ENCODE measurements around the gene PCNA.
"Not testable (repeated sequence)": the region's sequence is repeated elsewhere in the genome, so short reads cannot be mapped to it uniquely, and the experiment has no call there.

PCNA gene

DNA sequence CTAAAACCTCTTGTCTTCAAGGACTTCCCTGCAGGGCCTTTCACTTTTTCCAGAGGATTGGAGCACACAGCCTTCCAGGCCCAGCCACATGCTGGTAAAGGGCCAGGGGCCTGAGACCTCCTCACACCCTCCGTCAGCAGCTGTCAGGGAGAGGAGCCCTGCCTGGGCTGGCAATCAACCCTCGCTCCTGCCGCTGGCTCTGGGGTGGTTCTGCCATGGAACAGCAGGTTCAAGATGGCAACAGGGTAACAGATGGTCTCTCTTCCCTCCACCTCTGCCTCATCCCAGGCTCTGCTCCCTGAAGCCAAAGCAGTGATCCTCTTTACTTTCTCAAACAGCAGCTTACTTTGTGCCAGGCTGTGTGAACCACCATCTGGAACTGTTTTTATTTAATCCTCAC is 23.8 kb downstream of the PCNA start:
- no peak for DNase-seq

DNA sequence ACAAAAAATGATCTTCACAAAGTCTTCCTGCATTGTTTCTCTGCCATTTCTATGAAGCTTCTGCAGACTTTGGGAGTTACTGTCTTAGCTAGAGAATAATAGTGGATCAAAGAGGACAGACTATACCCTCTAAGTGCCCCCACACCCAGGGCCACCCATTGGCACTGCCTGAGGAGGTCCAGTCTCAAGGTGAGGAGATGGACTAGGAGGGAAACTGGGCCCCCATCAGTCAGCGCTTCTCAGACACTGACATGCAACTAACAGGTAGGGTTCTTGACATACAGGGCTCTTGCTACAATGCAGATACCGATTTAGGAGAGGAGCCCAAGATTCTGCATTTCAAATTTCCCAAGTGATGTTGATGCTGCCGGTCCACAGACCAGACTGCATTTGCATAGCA is 24.3 kb downstream of the PCNA start:
- no peak for DNase-seq

DNA sequence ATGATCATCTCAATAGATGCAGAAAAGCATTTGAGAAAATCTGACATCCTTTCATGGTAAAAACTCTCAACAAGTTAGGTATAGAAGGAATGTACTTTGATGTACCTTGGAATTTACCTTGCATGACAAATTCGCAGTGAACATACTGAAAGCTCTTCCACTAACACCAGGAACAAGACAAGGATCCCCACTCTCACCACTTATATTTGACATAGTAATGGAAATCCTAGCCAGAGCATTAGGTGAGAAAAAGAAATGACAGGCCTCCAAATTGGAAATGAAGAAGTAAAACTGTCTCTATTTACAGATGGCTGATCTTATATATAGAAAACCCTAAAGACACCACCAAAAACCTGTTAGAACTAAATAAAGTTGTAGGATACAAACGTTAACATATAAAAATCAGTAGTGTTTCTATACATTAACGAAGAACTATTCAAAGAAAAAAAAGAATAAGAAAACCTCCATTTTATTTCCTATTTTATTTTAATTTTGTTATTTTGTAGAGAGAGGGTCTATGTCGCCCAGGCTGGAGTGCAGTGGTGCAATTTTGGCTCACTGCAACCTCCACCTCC is 26.9 kb downstream of the PCNA start:
- no peak for DNase-seq

DNA sequence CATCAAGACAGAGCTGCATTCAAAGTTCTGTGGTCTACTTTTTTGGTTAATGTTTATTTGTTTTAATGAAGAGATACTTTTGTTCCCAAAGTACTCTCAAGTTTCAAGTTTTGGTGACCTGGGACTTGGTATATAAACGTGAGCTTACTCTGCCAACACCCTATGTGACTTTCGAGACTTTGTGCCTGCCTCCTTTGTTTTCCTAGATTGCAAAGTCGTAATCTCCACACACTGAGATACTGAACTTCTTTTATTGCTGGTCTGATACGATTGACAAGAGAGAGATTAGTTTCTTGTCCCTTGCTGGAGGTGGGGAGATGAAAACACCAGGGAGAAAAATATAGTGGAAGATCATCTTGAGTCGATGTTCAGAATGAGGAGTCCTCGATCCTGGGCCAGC is 27.9 kb downstream of the PCNA start:
- DNase-seq, result no peak

DNA sequence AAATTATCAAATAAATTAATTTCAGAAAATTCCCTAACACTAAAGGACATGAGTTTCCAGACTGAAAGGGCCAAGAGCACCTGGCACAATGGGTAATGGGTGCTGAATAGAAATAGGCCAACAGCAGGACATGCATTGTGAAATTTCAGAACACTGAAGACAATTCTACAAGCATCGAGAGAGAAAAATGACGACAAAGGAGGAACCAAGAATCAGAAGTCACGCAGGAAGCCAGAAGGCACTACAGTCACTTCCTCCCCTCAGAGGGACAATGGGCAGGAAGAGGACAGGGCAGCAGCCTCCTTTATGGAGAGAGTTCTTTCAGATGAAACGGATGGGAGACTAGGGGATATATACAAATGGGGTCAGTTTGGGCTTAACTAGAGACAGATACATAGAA is 29.6 kb downstream of the PCNA start:
- DNase-seq, result no peak

DNA sequence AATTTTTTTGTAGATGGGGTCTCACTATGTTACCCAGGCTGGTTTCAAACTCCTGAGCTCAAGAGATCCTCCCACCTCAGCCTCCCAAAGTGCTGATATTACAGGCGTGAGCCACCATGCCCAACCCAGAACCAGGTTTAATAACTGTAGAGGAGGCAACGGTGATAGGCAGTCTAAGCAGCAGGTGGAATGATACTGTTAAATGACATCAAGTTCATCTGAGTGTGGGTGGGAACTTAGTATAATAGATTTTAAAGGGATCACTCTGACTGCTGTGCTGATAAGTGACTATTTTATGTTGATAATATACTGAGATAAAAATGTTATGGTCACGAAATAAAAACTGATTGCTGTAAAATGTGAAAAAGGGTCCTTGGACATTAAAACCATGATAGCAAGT is 31.1 kb downstream of the PCNA start:
- no peak for DNase-seq

DNA sequence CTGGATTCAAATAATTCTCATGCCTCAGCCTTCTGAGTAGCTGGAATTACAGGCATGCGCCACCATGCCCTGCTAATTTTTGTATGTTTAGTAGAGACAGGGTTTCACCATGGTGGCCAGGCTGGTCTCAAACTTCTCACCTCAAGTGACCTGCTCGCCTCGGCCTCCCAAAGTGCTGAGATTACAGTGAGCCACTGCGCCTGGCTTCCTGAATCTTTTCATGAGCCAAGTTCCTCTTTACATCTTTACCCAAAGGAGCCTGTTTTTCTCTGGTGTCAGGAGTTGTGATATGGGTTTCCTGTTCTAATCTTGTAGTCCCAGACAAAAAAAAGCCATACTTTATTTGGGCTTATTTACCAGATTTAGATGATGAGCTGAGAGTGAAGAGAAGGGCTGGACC is 34.4 kb downstream of the PCNA start:
- no peak for DNase-seq

DNA sequence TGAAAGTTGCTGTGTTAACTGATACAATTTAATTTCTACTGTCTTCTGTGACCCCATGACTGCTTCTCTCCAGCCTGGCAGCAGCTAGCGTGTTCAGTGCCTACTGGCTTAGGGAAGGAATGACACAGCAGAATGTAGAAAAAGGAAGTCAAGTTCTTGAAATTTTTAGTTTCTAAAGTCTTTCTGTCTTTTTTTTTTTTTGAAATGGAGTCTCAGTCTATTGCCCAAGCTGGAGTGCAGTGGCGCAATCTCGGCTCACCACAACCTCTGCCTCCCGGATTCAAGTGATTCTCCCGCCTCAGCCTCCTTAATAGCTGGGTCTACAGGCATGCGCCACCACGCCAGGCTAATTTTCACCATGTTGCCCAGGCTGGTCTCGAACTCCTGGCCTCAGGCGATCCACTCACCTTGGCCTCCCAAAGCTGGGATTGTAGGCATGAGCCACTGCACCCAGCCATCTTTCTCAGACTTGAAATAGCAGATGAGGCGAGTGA is 39.3 kb downstream of the PCNA start:
- no peak for DNase-seq

DNA sequence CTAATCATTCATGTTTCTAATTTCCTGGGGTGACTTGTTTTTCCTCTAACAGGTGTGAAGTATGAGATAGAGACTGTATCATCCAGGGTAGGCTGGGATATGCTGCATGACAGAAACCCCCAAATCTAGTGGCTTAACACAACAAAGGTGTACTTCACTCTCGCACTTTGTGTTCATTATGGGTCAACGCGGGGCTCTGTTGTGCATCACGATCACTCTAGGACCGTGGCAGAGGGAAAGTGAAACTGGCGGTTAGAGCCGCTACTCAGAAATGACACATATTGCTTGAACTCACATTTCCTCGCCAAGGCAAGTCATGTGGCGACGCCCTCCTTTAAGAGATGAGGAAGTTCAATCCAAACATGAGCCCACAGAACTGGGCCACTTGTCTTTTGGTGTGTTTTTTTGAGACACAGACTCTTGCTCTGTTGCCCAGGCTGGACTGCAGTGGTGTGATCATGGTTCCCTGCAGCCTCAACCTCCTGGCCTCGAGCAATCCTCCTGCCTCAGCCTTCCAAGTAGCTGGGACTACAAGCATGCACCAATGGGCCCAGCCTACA is 41.3 kb downstream of the PCNA start:
- DNase-seq, result no peak

DNA sequence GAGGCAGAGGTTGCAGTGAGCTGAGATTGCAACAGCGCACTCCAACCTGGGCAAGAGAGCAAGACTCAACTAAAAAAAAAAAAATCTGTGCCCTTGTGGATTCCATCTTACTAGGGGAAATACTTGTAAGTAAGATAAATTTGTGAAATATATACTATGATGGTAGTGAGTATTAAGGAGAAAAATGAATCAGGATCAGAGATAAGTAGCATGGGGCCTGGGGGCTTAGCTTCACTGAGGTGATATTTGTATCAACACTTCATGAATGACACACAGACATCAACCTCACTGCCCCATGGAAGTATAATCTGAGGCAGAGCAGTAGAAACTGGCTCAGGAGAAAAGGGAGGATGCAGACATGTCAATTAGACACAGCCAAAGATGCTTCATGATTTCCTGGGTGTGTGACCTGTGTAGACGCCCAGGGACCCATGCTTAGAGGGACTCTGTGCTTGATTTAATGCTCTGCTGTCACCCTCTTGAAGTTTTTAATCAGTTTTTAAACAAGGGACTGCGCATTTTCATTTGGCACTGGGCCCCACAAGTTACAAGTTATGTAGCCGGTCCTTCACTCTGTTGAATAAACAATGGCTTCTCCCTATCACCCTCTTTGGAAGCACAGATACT is 41.9 kb downstream of the PCNA start:
- no peak for DNase-seq

DNA sequence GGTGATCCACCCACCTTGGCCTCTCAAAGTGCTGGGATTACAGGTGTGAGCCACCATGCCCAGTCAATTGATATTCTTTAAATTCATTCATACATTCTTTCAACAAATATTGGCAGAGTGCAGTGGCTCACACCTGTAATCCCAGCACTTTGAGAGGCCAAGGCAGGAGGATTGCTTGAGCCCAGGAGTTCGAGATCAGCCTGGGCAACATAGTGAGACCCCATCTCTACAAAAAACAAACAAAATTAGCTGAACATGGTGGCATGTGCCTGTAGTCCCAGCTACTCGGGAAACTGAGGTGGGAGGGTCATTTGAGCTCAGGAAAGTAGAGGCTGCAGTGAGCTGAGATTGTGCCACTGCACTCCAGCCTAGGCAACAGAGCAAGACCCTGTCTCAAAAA is 42.8 kb downstream of the PCNA start:
- DNase-seq, result not testable (repeated sequence)

DNA sequence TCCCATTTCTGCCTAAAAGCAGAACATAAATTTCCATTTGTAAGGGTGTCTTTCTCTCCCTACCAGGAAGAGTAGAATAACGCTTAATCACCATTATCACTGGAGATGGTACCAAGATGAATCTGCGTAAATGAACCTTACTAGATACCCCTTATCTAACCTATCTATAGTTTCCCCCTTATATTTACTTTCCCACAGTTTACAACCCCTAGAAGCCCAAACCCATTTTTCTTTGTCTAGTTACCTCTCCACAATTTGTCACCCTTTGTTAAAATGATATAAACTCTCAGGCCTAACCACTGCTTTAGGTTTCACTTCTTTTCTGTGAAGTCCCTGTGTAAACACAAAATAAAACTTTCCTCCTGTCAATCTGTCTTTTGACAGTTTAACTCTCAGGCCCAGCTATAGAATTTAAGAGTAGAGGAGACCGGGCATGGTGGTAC is 45.5 kb downstream of the PCNA start:
- DNase-seq, result no peak

DNA sequence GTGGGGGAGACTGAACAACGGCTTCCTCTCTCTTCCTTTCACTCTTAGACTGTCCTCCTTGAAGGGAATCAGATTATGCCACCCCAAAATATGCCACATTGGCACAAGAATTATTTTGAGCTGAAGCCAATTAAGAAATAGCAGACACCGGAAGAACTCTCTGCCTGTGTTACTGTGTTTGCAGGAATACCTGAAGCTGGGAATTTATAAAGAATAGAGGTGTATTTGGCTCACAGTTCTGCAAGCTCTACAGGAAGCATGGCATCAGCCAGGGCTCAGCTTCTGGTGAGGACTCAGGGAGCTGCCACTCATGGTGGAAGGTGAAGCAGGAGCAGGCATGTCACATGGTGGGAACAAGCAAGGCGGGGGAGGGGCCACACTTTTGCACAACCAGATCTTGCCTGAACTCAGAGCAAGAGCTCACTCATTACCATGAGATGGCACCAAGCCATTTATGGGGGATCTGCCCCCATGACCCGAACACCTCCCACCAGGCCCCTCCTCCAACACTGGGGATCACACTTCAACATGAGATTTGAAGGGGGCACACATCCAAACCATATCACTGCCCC is 46.0 kb downstream of the PCNA start:
- no peak for DNase-seq

DNA sequence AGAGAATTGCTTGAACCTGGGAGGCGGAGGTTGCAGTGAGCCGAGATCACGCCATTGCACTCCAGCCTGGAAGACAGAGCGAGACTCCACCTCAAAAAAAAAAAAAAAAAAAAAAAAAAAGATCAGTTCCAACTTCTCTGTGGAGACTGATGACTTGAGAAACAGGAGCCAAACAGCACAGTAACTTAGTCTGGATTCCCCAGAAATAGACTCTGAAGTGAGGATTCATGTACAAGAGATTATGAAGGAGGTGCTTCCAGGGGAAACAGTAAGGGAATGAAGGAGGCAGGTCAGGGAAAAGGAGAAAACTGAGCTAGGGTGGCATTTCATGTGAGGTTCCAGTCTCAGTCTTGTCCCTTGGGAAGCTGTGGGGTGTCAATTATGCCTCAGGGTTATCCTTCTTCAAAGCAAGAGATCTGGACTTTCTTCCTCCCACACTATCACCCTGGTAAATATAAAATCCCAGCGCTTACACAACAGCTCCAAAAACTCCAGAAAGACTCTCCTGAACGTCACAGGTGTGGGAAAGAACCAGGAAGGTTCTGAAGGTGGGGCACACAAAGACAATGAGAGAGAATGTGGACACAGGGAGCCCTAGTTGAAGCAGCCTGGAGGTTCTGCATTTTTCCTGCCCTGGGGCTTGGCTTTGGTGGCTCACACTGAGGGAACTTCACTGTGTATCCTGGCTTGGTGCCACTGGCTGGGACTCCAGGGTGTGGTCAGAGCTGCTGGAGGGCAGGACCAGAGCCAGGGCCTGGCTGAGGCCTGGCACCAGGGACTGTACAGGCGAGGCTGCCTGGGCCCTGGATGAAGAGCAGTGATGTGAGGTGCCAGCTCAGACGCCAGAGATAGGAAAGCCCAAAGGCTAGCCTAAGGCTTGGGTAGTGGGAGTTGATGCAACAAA is 46.8 kb downstream of the PCNA start:
- DNase-seq, result no peak

DNA sequence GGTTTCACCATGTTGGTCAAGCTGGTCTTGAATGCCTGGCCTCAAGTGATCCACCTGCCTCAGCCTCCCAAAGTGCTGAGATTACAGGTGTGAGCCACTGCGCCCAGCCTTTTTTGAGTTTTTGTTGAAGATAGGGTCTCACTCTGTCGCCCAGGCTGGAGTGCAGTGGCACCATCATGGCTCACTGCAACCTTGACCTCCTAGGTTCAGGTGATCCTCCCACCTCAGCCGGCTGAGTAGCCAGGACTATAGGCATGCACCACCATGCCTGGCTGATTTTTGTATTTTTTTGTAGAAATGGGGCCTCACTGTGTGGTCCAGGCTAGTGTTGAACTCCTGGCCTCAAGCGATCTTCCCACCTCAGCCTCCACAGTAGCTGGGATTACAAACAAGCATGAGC is 47.8 kb downstream of the PCNA start:
- DNase-seq, result not testable (repeated sequence)

DNA sequence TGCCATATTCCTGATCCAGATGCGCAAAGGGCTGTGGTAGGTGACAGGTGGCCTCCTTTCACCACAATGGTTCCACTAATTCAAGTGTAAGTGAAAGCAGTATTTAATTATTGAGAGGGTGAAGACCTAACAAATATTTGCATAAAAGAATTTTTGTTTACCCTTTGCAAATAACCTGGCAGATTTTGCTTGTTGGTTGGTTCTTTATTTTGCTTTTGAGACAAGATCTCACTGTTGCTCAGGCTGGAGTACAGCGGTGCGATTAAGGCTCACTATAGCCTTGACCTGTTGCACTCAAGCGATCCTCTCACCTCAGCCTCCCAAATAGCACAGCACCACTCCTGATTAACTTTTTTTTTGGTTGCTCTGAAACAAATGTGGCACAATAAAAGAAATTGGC is 49.2 kb downstream of the PCNA start:
- DNase-seq, result no peak

DNA sequence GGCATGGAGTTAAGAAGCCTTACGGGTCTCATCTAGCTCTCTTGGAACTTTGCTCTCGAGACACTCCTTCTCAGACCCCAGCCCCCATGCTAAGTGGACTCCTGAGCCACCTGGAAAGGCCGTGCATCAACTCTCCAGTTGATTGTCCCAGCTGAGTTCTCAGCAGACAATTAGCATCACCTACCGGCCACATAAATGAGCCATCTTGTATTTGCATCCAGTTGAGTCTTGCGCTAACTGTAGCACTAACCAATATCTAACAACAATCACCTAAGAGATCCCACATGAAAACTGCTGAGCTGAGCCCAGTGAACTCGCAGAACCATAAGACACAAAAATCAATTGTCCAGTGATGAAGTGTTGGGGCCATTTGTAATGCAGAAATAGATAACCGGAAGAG is 49.7 kb downstream of the PCNA start:
- DNase-seq, result no peak

DNA sequence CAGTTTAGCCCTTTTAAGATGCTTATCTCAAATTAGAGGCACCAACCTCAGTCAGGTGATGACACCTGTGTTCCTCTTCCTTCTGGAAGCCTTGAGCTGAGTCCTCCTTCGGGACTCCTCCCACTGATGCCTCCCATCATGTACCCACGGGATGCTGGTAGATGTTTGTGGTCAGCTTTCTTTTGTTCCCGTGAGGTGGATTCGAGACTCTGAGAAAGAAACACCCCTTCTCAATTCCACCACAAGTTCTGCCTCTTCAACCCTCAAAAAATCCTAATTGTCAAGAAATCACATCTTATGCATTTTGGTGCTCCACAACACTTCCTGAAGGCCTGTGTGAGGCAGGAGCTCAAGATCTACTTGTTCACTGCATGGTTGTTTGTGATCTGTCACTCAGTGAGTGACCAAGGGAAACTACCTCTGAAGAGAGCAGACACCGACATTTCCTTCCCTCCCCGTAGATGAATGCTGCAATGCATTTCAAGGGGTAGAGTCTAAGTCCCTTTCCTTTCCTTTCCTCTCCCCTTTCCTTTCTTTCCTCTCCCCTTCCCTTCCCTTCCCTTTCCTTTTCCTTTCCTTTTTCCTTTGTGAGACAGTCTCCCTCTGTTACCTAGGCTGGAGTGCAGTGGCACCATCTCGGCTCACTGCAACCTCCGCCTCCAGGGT is 50.5 kb downstream of the PCNA start:
- no peak for DNase-seq

DNA sequence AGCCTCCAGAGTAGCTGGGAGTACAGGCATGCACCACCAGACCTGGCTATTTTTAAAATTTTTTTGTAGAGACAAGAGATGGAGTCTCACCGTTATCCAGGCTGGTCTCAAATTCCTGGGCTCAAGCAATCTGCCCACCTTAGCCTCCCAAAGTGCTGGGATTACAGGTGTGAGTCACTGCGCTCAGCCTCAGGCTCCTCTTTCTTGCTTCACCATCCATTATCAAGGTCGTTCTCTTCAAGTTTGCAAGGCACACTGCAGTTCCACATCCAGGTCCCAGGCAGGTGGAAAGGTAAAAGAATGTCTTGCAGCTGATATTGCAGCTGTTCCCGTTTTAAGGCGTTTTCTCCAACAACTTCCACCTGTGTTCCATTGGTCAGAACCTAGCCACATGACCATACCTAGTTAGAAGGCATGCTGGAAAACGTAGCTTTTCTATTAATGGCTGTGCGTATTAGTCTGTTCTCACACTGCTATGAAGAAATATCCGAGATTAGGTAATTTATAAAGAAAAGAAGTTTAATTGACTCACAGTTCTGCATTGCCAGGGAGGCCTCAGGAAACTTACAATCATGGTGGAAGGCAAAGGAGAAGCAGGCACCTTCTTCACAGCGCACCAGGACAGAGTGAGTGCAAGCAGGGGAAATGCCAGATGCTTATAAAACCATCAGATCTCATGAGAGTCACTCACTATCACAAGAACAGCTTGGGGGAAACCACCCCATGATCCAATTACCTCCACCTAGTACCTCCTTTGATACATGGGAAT is 51.7 kb downstream of the PCNA start:
- DNase-seq, result no peak

DNA sequence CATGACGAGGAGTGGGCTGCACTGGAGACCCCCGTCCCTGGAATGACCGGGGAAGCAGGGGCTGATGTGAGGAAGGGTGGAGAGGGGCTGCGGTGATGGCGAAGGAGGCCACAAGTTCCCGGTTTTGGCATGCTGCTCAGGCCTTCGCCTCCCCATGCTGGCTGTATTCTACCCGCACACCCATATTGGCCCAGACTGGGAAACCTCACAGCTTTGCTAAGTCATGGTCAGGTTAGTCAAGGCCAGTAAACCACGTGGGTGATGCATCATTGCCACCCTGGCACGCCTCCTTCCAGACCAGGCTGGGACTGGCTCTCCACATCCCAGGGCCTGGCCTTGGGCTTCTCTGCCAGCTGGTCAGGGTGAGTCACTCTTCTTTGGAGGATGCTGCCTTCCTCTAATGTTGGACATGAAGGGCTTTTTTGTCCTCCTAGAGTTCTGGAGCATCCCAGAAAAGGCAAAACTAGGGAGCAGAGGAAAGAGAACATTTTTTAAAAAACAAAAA is 53.8 kb downstream of the PCNA start:
- no peak for DNase-seq

DNA sequence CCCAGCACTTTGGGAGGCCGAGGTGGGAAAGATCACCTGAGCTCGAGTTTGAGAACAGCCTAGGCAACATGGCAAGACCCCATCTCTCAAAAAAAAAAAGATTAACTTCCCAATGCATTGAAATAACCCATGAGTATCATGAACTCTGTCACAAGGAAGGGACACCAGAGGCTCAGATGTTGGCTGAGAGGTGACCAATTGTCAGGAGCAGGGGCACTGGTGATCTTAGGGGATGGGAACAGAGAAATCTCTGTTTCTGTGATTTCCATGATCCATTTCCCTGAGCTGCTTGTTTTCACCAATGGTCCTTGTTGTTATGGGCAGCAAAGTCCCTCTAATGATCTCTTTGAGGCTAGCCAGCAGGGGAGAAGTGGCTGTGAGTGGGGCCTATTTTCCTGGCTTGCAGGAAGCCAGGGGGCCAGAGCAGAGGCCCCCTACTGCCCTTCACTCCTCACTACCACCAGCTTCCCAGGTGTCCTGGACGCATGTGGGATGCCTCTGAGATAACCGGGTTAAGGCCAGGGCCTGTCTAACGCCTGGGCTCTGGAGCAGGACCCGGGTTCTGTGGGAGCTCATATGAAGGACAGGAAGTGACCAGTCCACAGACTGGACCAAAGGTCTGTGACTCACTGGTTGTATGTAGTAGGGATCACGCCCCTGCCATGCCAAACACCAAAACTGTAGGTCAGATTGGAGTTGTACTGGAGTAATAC is 54.4 kb downstream of the PCNA start:
- no peak for DNase-seq
